HG03442 (cell line): ENCODE measurements around the gene TNFRSF17.

ENCODE experiments used
- ATAC-seq: cut with Tn5 transposase; IDR thresholded peaks from one replicate; pipeline ENCODE4 v1.9.1; 2021; ENCODE audit warnings: mild to moderate bottlenecking, moderate library complexity; ENCODE audit not compliant: unreplicated experiment

Gene TNFRSF17

DNA sequence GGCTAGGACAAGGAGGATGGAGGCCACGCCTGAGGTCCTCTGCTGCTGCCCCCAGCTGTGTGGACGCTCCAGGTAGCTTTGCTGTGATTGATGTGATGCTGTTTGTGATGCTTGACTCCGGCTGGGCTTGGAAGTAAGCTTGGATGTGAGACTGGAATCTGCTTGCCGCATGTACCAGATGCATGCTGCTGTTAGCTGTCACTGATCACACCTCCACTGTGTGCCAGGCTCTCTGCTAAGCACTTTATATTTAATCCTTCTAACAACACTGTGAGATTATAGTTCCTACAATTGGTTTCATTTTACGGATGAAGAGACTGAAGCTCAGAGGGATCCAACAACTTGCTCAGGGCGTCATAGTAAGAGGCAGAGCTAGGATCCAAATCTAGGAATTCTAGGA, 35.0 kb downstream of the TNFRSF17 start:
- ATAC-seq: no peak

DNA sequence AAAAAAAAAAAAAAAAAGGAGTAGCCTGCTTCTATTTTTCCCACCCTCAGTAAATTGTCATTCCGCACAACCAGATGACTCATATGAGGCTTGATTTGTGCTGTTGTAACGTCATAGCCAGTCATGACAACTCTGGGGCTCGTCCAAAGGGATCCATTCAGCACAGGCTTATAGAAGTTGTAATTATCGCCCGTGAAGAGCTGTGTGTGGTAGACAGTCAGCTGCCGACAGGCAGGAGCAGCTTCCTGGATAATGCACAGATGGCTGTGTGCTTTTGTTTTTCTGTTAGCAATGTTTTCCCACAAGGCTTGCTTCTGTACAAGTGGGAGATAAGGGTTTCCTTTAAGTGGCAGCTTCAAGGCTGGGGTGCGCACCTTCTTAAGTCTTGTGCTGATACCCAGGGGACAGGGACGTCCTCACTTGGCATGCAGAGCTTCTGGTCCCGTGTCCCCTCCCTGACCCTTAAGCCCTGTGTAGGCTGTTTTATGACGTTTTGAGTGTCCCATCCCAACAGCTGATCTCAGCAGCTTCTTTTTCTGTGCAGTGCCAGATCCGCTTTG, 37.5 kb downstream of the TNFRSF17 start:
- no peak for ATAC-seq

DNA sequence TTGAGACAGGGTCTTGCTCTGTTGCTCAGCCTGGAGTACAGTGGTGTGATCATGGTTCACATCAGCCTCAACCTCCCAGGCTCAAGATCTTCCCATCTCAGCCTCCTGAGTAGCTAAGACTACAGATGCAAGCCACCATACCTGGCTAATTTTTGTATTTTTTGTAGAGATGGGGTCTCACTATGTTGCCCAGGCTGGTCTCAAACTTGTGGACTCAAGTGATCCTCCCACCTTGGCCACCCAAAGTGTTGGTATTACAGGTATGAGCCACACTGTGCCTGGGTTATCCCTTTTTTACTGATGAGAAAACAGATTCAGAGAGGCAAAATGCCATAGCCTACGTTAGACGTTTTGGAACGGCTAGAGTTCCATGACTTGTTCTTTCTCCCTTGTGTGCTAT, 41.6 kb downstream of the TNFRSF17 start:
- no peak for ATAC-seq

DNA sequence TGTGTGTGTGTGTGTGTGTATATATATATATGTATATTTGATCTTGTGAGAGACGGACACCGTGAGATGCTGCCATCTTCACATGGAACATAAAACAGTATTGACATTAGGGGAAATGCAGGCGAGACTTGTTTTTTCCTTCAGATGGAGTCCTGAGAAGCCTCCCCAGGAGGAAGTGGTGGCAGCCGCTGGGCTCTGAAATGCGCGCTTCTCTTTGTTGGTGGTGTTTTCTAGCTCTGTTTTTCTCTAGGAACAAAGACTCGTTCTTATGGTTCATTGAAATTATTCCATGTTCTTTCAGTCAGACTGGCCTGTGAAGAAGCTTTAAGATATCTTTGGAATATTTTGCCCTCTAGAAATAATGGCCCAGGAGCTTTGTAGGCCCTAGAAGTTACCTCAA, 44.5 kb downstream of the TNFRSF17 start:
- no peak for ATAC-seq

DNA sequence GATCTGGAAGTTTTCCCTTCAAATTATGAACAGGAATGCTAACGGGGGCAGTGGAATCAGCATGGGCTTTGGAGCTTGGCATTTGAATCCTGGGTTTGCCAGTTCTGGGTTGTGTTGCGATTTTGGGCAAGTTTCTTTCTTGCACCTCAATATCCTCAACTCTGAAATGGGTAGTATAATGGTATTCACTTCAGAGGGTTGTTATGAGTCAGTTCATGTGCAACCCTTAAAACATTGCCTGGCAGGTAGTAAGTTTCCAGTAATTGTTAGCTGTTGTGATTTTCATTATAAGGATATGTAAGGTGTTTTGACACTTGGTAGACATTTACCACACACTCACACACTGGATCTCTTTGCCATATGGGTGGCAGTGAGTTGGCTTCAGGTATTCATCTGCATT, 44.9 kb downstream of the TNFRSF17 start:
- no peak for ATAC-seq

DNA sequence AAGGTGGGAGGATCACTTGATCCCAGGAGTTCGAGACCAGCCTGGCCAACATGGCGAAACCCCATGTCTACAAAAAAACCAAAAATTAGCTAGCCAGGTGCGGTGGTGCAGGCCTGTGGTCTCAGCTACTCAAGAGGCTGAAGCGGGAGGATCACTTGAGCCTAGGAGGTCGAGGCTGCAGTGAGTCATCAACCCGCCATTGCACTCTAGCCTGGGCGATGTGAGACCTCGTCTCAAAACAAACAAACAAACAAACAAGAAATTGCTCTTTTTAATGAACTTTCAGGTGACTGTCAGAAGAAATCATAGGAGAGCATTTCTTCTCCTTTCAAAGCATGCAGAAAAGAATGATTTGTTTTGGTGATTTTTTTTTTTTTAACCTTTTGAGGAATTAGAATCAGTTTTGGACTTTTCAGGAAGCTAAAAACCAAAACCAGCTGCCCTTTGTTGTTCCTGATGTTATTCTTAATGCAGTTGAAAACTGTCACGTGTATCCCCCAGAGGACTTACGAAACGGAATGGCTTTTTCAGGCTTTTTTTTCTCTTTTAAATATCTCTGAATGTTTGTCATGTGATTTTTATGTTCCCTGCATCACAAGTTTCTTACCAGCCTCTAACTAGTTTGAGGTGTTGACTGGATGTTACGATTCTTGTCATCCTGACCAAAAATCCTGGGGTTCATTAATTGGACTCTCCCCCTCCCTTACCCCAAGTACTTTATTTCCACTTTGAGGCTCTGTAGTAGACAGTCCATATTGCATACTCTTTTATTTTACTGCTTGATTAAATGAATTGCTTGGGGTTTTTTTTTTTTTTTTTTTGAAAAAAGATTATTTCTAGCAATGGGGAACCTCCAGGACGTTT, 45.6 kb downstream of the TNFRSF17 start:
- no peak for ATAC-seq

DNA sequence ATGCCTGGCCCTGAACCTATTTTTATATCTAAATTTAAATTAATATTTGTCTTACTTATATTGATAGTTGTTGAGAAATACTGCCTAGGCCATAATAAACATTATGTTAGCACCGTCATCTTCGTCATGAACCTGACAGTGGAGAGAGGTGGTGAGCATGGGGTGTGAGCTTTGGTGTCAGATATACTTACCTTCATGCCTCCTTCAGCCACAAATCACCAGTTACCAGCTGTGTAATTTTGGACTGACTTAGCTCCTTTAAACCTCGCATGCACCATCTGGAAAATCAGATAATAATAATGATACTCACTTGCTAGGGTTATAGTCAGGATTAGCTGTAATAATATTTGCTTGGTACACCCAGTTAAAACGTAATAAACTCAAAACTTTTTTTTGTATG, 46.6 kb downstream of the TNFRSF17 start:
- no peak for ATAC-seq

DNA sequence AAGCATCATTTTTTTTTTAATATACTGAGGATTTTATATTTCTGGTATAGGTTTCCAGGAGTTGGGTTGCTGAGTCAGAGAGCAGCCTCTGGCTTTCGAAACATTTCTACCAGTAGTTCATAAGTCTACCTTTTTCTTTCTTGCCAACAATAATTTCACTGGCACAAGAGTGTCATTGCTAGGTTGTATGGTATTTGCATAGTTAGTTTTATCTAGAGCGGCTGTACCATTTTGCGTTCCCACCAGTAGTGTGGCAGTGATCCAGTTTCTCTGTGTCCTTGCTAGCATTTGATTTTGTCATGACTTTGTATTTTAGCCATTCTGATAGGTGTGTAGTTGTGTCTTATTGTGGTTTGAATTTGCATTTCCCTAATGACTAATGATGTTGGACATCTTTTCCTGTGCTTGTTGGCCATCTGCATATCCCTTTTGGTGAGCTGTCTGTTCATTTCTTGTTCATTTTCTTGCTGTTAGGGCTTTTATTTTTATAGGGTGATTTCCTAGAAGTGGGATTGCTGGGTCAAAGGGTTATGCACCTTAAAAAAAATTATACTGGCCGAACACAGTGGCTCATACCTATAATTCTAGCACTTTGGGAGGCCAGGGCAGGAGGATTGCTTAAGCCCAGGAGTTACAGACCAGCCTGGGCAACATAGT, 51.4 kb downstream of the TNFRSF17 start:
- ATAC-seq: no peak

DNA sequence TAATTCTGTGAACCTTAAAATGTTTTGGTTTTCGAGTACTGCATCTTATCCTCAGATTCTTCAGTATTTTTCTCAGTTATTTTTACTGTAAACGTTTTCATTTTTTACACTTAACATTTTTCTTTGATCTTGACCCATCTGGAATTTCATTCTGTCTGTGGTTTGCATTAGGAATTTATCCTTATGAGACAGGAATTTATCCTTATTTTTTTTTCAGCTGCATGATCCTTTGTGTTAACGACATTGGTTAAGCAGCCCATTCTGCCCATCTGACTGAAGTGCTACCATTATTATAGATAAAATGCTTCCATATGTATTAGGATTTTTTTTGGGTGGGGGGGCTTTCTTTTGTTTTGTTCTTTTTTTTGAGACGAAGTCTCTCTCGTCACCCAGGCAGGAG, 52.5 kb downstream of the TNFRSF17 start:
- ATAC-seq: no peak
